IMR-90 (cell line): ENCODE data around the gene GPRC5B. TPM values are rescaled to one million over a fixed set of nuclear protein-coding genes. Genes with fewer than 3 reads are reported as not detected.

ENCODE experiments used
- ATAC-seq: fragments of 200-7000 bp; cut with Tn5 transposase; 2 replicates; pipeline ENCODE4 v1.9.1; 2020; ENCODE audit warnings: low read depth, mild to moderate bottlenecking, moderate library complexity
- BruUV-seq: library from RNA; stranded (reverse); fragments of 400-500 nt; replicated peaks from 2 replicates; lab custom pipeline; 2021; lab: Mats Ljungman, UMichigan
- CTCF ChIA-PET: fragments of 300-600 bp; formaldehyde crosslinking; extraction: SDS; loops from one replicate; lab custom pipeline; 2021; ENCODE audit warnings: antibody characterized with exemption; lab: Yijun Ruan, JAX
- POLR2A ChIA-PET: fragments of 300-600 bp; sonication (Branson Sonifier 250); formaldehyde crosslinking; loops from one replicate; lab custom pipeline; 2022; ENCODE audit warnings: antibody characterized with exemption; ENCODE audit not compliant: unreplicated experiment; lab: Charles Lee
- DNase-seq: peaks from one replicate; pipeline ENCODE4 v3.0.0; 2013
- H2AFZ ChIP-seq: replicated peaks from 2 replicates; pipeline ENCODE3; 2013; ENCODE audit warnings: low read length, mild to moderate bottlenecking; ENCODE audit not compliant: poor library complexity
- H2AK5ac ChIP-seq: 2 replicates; pipeline ENCODE4 v1.6.1; 2013; ENCODE audit warnings: low read depth, low read length, inconsistent platforms
- H2AK9ac ChIP-seq: replicated peaks from 2 replicates; pipeline ENCODE3; 2013; ENCODE audit warnings: mild to moderate bottlenecking, low read depth, low read length, moderate library complexity; ENCODE audit not compliant: poor library complexity
- H2BK120ac ChIP-seq: 2 replicates; pipeline ENCODE4 v1.6.1; 2013; ENCODE audit warnings: low read depth, low read length, inconsistent platforms
- H2BK15ac ChIP-seq: 3 replicates; pipeline ENCODE4 v1.6.1; 2013; ENCODE audit warnings: low read depth, low read length, inconsistent platforms
- H2BK20ac ChIP-seq: 2 replicates; pipeline ENCODE4 v1.6.1; 2013; ENCODE audit warnings: low read depth, mild to moderate bottlenecking, inconsistent platforms, low read length, moderate library complexity
- H2BK5ac ChIP-seq: 2 replicates; pipeline ENCODE4 v1.6.1; 2013; ENCODE audit warnings: mild to moderate bottlenecking, low read depth, low read length, inconsistent platforms; ENCODE audit not compliant: poor library complexity, severe bottlenecking
- H3K14ac ChIP-seq: replicated peaks from 2 replicates; pipeline ENCODE4 v1.6.1; 2013; ENCODE audit warnings: low read depth, low read length, inconsistent platforms
- H3K18ac ChIP-seq: 2 replicates; pipeline ENCODE4 v1.6.1; 2013; ENCODE audit warnings: low read depth, low read length, control low read depth
- H3K23ac ChIP-seq: 2 replicates; pipeline ENCODE4 v1.6.1; 2013; ENCODE audit warnings: low read depth, low read length, inconsistent platforms
- H3K27ac ChIP-seq: 2 replicates; pipeline ENCODE4 v1.5.1; 2013; ENCODE audit warnings: mild to moderate bottlenecking, control low read depth, low read length; ENCODE audit not compliant: insufficient read depth
- H3K27me3 ChIP-seq: 2 replicates; pipeline ENCODE4 v1.6.1; 2013; ENCODE audit warnings: low read length; ENCODE audit not compliant: control insufficient read depth, insufficient read depth
- H3K36me3 ChIP-seq: 2 replicates; pipeline ENCODE4 v1.6.1; 2013; ENCODE audit warnings: low read length, mixed read lengths; ENCODE audit not compliant: control insufficient read depth, insufficient read depth
- H3K4ac ChIP-seq: 2 replicates; pipeline ENCODE4 v1.6.1; 2013; ENCODE audit warnings: low read depth, low read length, inconsistent platforms
- H3K4me1 ChIP-seq: 2 replicates; pipeline ENCODE4 v1.6.1; 2013; ENCODE audit warnings: low read length, mixed read lengths; ENCODE audit not compliant: control insufficient read depth, insufficient read depth
- H3K4me2 ChIP-seq: 2 replicates; pipeline ENCODE4 v1.6.1; 2013; ENCODE audit warnings: low read depth, mild to moderate bottlenecking, control low read depth, low read length, moderate library complexity
- H3K4me3 ChIP-seq: 2 replicates; pipeline ENCODE4 v1.5.1; 2013; ENCODE audit warnings: low read depth, mild to moderate bottlenecking, control low read depth, low read length, moderate library complexity; ENCODE audit not compliant: insufficient read depth
- H3K56ac ChIP-seq: 2 replicates; pipeline ENCODE4 v1.6.1; 2013; ENCODE audit warnings: low read length, inconsistent platforms; ENCODE audit not compliant: insufficient read depth; ENCODE audit errors: extremely low read depth
- H3K79me1 ChIP-seq, 2 experiments: 2 replicates each; pipeline ENCODE4 v1.6.1; 2013; ENCODE audit warnings: low read length in 2 of 2, inconsistent platforms in 1 of 2, low read depth in 1 of 2
- H3K9ac ChIP-seq: 2 replicates; pipeline ENCODE4 v1.6.1; 2013; ENCODE audit warnings: low read depth, low read length, control low read depth
- H3K9me1 ChIP-seq: 2 replicates; pipeline ENCODE4 v1.6.1; 2013; ENCODE audit warnings: low read length, inconsistent platforms; ENCODE audit not compliant: insufficient read depth
- H3K9me3 ChIP-seq: 2 replicates; pipeline ENCODE4 v1.6.1; 2013; ENCODE audit warnings: low read length; ENCODE audit not compliant: control insufficient read depth, insufficient read depth
- H4K20me1 ChIP-seq: 2 replicates; pipeline ENCODE4 v1.6.1; 2013; ENCODE audit warnings: low read length, inconsistent platforms; ENCODE audit not compliant: insufficient read depth
- H4K5ac ChIP-seq: 2 replicates; pipeline ENCODE4 v1.6.1; 2013; ENCODE audit warnings: mild to moderate bottlenecking, low read depth, low read length, control low read depth
- H4K8ac ChIP-seq, 2 experiments: 2 replicates each; pipeline ENCODE4 v1.6.1; 2013; ENCODE audit warnings: low read depth in 2 of 2, low read length in 2 of 2, control low read depth in 1 of 2, inconsistent platforms in 1 of 2
- H4K91ac ChIP-seq: 2 replicates; pipeline ENCODE4 v1.6.1; 2013; ENCODE audit warnings: low read depth, low read length, inconsistent platforms; ENCODE audit not compliant: insufficient read depth
- BHLHE40 ChIP-seq: fragments of 150-350 bp; IDR thresholded peaks from 2 replicates; pipeline ENCODE4 v1.6.1; 2016; ENCODE audit warnings: mild to moderate bottlenecking, low read depth, low read length
- CEBPB ChIP-seq: IDR thresholded peaks from 2 replicates; pipeline ENCODE4 v1.6.1; 2012; ENCODE audit warnings: low read depth, low read length, improper control_type of control experiment
- CHD1 ChIP-seq: IDR thresholded peaks from 2 replicates; pipeline ENCODE4 v1.6.1; 2012; ENCODE audit warnings: low read depth, low read length, improper control_type of control experiment
- MAFK ChIP-seq: IDR thresholded peaks from 2 replicates; pipeline ENCODE4 v1.6.1; 2012; ENCODE audit warnings: low read depth, low read length, improper control_type of control experiment
- MAZ ChIP-seq: IDR thresholded peaks from 2 replicates; pipeline ENCODE4 v1.6.1; 2012; ENCODE audit warnings: low read depth, mild to moderate bottlenecking, low read length, improper control_type of control experiment, moderate library complexity, borderline replicate concordance
- NFE2L2 ChIP-seq: fragments of 150-350 bp; IDR thresholded peaks from 2 replicates; pipeline ENCODE4 v1.6.1; 2016; ENCODE audit warnings: low read depth, mild to moderate bottlenecking, low read length
- POLR2A ChIP-seq: IDR thresholded peaks from 2 replicates; pipeline ENCODE4 v1.6.1; 2012; ENCODE audit warnings: mild to moderate bottlenecking, low read depth, low read length
- RCOR1 ChIP-seq: IDR thresholded peaks from 2 replicates; pipeline ENCODE4 v1.6.1; 2012; ENCODE audit warnings: mild to moderate bottlenecking, low read length, improper control_type of control experiment; ENCODE audit not compliant: insufficient replicate concordance
- SMC3 ChIP-seq: fragments of 150-350 bp; IDR thresholded peaks from 2 replicates; pipeline ENCODE4 v1.6.1; 2016; ENCODE audit warnings: low read depth, mild to moderate bottlenecking, antibody characterized with exemption, low read length, moderate library complexity
- WGBS, 2 experiments: methylation state at CpG; one replicate each; pipeline versions ENCODE4 v1.1.5 to v1.1.7; 2013; ENCODE audit warnings: missing lambda C conversion rate in 2 of 2; ENCODE audit not compliant: insufficient read length in 1 of 2; ENCODE audit errors: extremely low coverage in 2 of 2; 5-methylcytosine and 5-hydroxymethylcytosine counted together
- dilution Hi-C: fragments of 300-500 bp; cut with HindIII; formaldehyde crosslinking; loops from one replicate; pipeline ENCODE4 v1.14.3; 2018; ENCODE audit warnings: low sequenced_read_pairs; ENCODE audit not compliant: unreplicated experiment
- in situ Hi-C: fragments of 300-500 bp; cut with MboI; formaldehyde crosslinking; loops from 3 replicates; pipeline ENCODE4 v1.14.3; 2019; ENCODE audit warnings: low sequenced_read_pairs, inconsistent platforms, mixed read lengths
- intact Hi-C: fragments of 100-400 bp; cut with micrococcal nuclease; formaldehyde crosslinking; loops from 2 replicates; pipeline ENCODE4 v1.10.0; 2022
- polyA plus RNA-seq, 3 experiments: library from polyadenylated mRNA; depleted of rRNA; stranded (reverse); fragments of >200 nt; gene quantifications; 2 replicates each; pipeline ENCODE4 v1.2.3, GENCODE V29; 2012; ENCODE audit warnings: low replicate concordance in 1 of 3
- total RNA-seq: library from RNA; depleted of rRNA; stranded (reverse); fragments of >200 nt; gene quantifications from 2 replicates; pipeline ENCODE4 v1.2.3, GENCODE V29; 2012
- TF ChIP-seq, protein P1 (sequence below): conservative IDR thresholded peaks from 2 replicates; pipeline ENCODE4 v1.5.1; 2012; ENCODE audit warnings: mild to moderate bottlenecking, low read depth, low read length, improper control_type of control experiment

The GPRC5B gene
- total and polyA plus RNA-seq, 2 of the 4 experiments (the other 2 are of a cell fraction), result 2.5 to 8.5 TPM

DNA sequence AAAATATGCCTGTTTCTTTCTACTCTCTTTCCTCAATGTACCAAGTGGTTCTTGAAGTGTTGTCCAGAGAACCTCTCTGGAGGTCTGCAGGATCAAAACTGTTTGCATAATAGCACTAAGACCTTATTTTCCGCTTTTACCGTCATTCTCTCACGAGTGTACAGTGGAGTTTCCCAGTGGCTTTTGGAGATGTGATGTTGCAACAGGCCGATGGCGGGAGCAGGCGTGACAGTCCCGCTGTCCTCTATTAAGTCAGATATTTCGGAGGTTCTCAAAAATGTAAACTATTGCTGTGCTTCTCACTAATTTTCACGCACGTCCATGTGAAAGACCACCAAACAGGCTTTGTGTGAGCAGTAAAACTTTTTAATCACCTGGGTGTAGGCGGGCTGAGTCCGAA, 8.3 kb upstream of the GPRC5B start:
- Histone ChIP-seq H3K4ac (no peak overlapping the region), H2BK5ac (no peak overlapping the region), H3K79me1 (no peaks in the 10 kb centered on the region), H2BK20ac (no peak overlapping the region), H3K18ac (no peak overlapping the region), H2BK15ac (no peak overlapping the region), H2AK9ac (no peak overlapping the region), H3K23ac (no peak overlapping the region), H4K5ac (no peak overlapping the region), H3K9ac (no peak overlapping the region), H3K56ac (no peak overlapping the region), H4K20me1 (no peaks in the 10 kb centered on the region), H3K4me1 (no peaks in the 10 kb centered on the region), H2AK5ac (no peak overlapping the region), H4K8ac (no peak overlapping the region), H3K9me1 (no peaks in the 10 kb centered on the region), H3K27me3 (peaks cover 6% of the 10 kb centered on the region), H2BK120ac (no peak overlapping the region), H3K14ac (no peak overlapping the region), H3K27ac (no peak overlapping the region), H3K36me3 (no peaks in the 10 kb centered on the region), H3K4me3 (no peak overlapping the region), H2AFZ (no peak overlapping the region), H3K9me3 (peaks cover 2% of the 10 kb centered on the region), H4K91ac (no peak overlapping the region), H3K4me2 (no peak overlapping the region)
- TF ChIP-seq NFE2L2 (no peak), CHD1 (no peak), MAZ (no peak), POLR2A (no peak), RCOR1 (no peak), BHLHE40 (no peak), SMC3 (no peak), CEBPB (no peak), MAFK (no peak)
- TF ChIP-seq, protein P1, sequence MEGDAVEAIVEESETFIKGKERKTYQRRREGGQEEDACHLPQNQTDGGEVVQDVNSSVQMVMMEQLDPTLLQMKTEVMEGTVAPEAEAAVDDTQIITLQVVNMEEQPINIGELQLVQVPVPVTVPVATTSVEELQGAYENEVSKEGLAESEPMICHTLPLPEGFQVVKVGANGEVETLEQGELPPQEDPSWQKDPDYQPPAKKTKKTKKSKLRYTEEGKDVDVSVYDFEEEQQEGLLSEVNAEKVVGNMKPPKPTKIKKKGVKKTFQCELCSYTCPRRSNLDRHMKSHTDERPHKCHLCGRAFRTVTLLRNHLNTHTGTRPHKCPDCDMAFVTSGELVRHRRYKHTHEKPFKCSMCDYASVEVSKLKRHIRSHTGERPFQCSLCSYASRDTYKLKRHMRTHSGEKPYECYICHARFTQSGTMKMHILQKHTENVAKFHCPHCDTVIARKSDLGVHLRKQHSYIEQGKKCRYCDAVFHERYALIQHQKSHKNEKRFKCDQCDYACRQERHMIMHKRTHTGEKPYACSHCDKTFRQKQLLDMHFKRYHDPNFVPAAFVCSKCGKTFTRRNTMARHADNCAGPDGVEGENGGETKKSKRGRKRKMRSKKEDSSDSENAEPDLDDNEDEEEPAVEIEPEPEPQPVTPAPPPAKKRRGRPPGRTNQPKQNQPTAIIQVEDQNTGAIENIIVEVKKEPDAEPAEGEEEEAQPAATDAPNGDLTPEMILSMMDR, result no peak
- in situ Hi-C loops, result loop anchor here (25.0 kb wide), 1 partner anchor 781 kb away; the partner anchor contains the start of gene ITPRIPL2
- WGBS, 2 experiments, result 82% methylated on average over 3 of the region's 12 CpGs; no CpG with 5 or more reads in 1 of the 2 experiments
- ChIA-PET POLR2A (no interaction called here), CTCF (interaction anchor here (0.5 to 0.8 kb wide), 2 partner anchors 146 to 215 kb away, joined by 3 read pairs; no protein-coding TSS in a partner anchor)
- ATAC-seq (no peak), DNase-seq (no peak)
- no TSS peak for BruUV-seq
- dilution Hi-C loops, result loop anchor here (25.0 kb wide), 1 partner anchor 281 kb away; no protein-coding TSS in a partner anchor
- intact Hi-C loops, result no loop called here
